Central memory CD8-positive, alpha-beta T cell (primary cell): ENCODE results near the gene GAL3ST3.

Source experiments
- ATAC-seq: fragments of 150-1000 bp; cut with Tn5 transposase; replicated peaks from 2 replicates; pipeline ENCODE4 v1.10.0; 2022; ENCODE audit warnings: mild to moderate bottlenecking, moderate FRiP score, moderate number of reproducible peaks; ENCODE audit not compliant: poor library complexity, severe bottlenecking; ENCODE audit errors: extremely low read depth
- DNase-seq, 2 donors: peaks; one replicate each; pipeline ENCODE4 v3.0.0; 2021; ENCODE audit warnings: low spot score in 2 of 2
- H3K27ac Mint-ChIP-seq: one replicate; pipeline ENCODE4 v1.8.0; 2022; ENCODE audit warnings: low read depth, mild to moderate bottlenecking, moderate library complexity, mixed read lengths
- H3K27me3 Mint-ChIP-seq: one replicate; pipeline ENCODE4 v1.8.0; 2022; ENCODE audit warnings: mixed read lengths
- H3K36me3 Mint-ChIP-seq: one replicate; pipeline ENCODE4 v1.8.0; 2022; ENCODE audit warnings: mild to moderate bottlenecking, moderate library complexity, mixed read lengths; ENCODE audit not compliant: insufficient read depth
- H3K4me1 Mint-ChIP-seq: one replicate; pipeline ENCODE4 v1.8.0; 2022; ENCODE audit warnings: mixed read lengths
- H3K4me3 Mint-ChIP-seq: one replicate; pipeline ENCODE4 v1.8.0; 2022; ENCODE audit warnings: mild to moderate bottlenecking, moderate library complexity, mixed read lengths
- H3K9me3 Mint-ChIP-seq: one replicate; pipeline ENCODE4 v1.8.0; 2022; ENCODE audit warnings: mixed read lengths

The GAL3ST3 gene

GRCh38 chr11:66050581-66051231 is 1.7 kb upstream of the GAL3ST3 start:
- no peak for DNase-seq
- Mint-ChIP-seq H3K27me3 (no peaks in the 10 kb centered on the region), H3K9me3 (no peaks in the 10 kb centered on the region), H3K4me1 (peaks cover 39% of the 10 kb centered on the region), H3K36me3 (peaks cover 26% of the 10 kb centered on the region), H3K27ac (peak overlapping the region; percentile 99), H3K4me3 (peak overlapping the region; percentile 100)
- no peak for ATAC-seq

GRCh38 chr11:66047541-66048365 is 1.2 kb downstream of the GAL3ST3 start:
- Mint-ChIP-seq H3K27ac (no peak overlapping the region), H3K36me3 (peaks cover 10% of the 10 kb centered on the region), H3K4me3 (no peak overlapping the region), H3K4me1 (peaks cover 36% of the 10 kb centered on the region), H3K9me3 (no peaks in the 10 kb centered on the region), H3K27me3 (no peaks in the 10 kb centered on the region)
- ATAC-seq (no peak), DNase-seq (no peak)

GRCh38 chr11:66046901-66047300 is 2.1 kb downstream of the GAL3ST3 start:
- no peak overlapping the region for H3K4me3 Mint-ChIP-seq
- H3K4me1 Mint-ChIP-seq, result peaks cover 28% of the 10 kb centered on the region
- no peak overlapping the region for H3K27ac Mint-ChIP-seq
- peaks cover 3% of the 10 kb centered on the region for H3K36me3 Mint-ChIP-seq
- H3K27me3 Mint-ChIP-seq, result no peaks in the 10 kb centered on the region
- ATAC-seq (no peak), DNase-seq (no peak)
- no peaks in the 10 kb centered on the region for H3K9me3 Mint-ChIP-seq

GRCh38 chr11:66045177-66045639 is 3.8 kb downstream of the GAL3ST3 start:
- peak; percentile 89 for ATAC-seq
- Mint-ChIP-seq H3K27ac (no peak overlapping the region), H3K36me3 (peaks cover 3% of the 10 kb centered on the region)

GRCh38 chr11:66044757-66045156 is 4.2 kb downstream of the GAL3ST3 start:
- no peaks in the 10 kb centered on the region for H3K9me3 Mint-ChIP-seq
- no peaks in the 10 kb centered on the region for H3K27me3 Mint-ChIP-seq
- H3K4me3 Mint-ChIP-seq, result peak overlapping the region; percentile 40
- no peak overlapping the region for H3K27ac Mint-ChIP-seq
- H3K4me1 Mint-ChIP-seq, result peaks cover 16% of the 10 kb centered on the region
- DNase-seq (no peak), ATAC-seq (peak; percentile 62)
- H3K36me3 Mint-ChIP-seq, result peaks cover 3% of the 10 kb centered on the region

More at GRCh38 chr11:66045177-66045639, 3.8 kb downstream of the GAL3ST3 start:
- H3K4me3 Mint-ChIP-seq, result peak overlapping the region; percentile 40
- DNase-seq, result peak; percentile 74 to 78
- no peaks in the 10 kb centered on the region for H3K9me3 Mint-ChIP-seq
- no peaks in the 10 kb centered on the region for H3K27me3 Mint-ChIP-seq
- peaks cover 16% of the 10 kb centered on the region for H3K4me1 Mint-ChIP-seq

- H3K36me3 Mint-ChIP-seq, result peaks cover 3% of the 10 kb centered on the region
- no peaks in the 10 kb centered on the region for H3K27me3 Mint-ChIP-seq
- DNase-seq (no peak), ATAC-seq (no peak)
- no peaks in the 10 kb centered on the region for H3K9me3 Mint-ChIP-seq
- H3K4me3 Mint-ChIP-seq, result no peak overlapping the region
- peaks cover 16% of the 10 kb centered on the region for H3K4me1 Mint-ChIP-seq
- H3K27ac Mint-ChIP-seq, result no peak overlapping the region
Observed at GRCh38 chr11:66042996-66043906, 5.7 kb downstream of the GAL3ST3 start.

GRCh38 chr11:66042227-66042995 is 6.5 kb downstream of the GAL3ST3 start:
- ATAC-seq (no peak), DNase-seq (no peak)
- Mint-ChIP-seq H3K4me1 (peaks cover 16% of the 10 kb centered on the region), H3K27ac (no peak overlapping the region), H3K27me3 (no peaks in the 10 kb centered on the region), H3K36me3 (peaks cover 3% of the 10 kb centered on the region), H3K4me3 (no peak overlapping the region), H3K9me3 (no peaks in the 10 kb centered on the region)

- DNase-seq (no peak), ATAC-seq (no peak)
- H3K36me3 Mint-ChIP-seq, result peaks cover 1% of the 10 kb centered on the region
- peaks cover 9% of the 10 kb centered on the region for H3K27me3 Mint-ChIP-seq
- H3K9me3 Mint-ChIP-seq, result no peaks in the 10 kb centered on the region
- peaks cover 4% of the 10 kb centered on the region for H3K4me1 Mint-ChIP-seq
- H3K4me3 Mint-ChIP-seq, result no peak overlapping the region
- no peak overlapping the region for H3K27ac Mint-ChIP-seq
Observed at GRCh38 chr11:66039765-66040164, 9.2 kb downstream of the GAL3ST3 start.

GRCh38 chr11:66037327-66037726 is 11.6 kb downstream of the GAL3ST3 start:
- no peak overlapping the region for H3K4me3 Mint-ChIP-seq
- H3K27ac Mint-ChIP-seq, result no peak overlapping the region
- ATAC-seq (no peak), DNase-seq (no peak)
- H3K4me1 Mint-ChIP-seq, result no peaks in the 10 kb centered on the region
- H3K9me3 Mint-ChIP-seq, result no peaks in the 10 kb centered on the region
- no peaks in the 10 kb centered on the region for H3K36me3 Mint-ChIP-seq
- H3K27me3 Mint-ChIP-seq, result peaks cover 15% of the 10 kb centered on the region

- no peaks in the 10 kb centered on the region for H3K9me3 Mint-ChIP-seq
- no peak overlapping the region for H3K4me3 Mint-ChIP-seq
- no peak overlapping the region for H3K27ac Mint-ChIP-seq
- ATAC-seq, result no peak
- H3K36me3 Mint-ChIP-seq, result no peaks in the 10 kb centered on the region
- DNase-seq, result no peak
- H3K4me1 Mint-ChIP-seq, result no peaks in the 10 kb centered on the region
- peaks cover 15% of the 10 kb centered on the region for H3K27me3 Mint-ChIP-seq
Observed at GRCh38 chr11:66036334-66036710, 12.6 kb downstream of the GAL3ST3 start.

- no peaks in the 10 kb centered on the region for H3K4me1 Mint-ChIP-seq
- peaks cover 15% of the 10 kb centered on the region for H3K27me3 Mint-ChIP-seq
- no peak overlapping the region for H3K4me3 Mint-ChIP-seq
- H3K27ac Mint-ChIP-seq, result no peak overlapping the region
- no peak for DNase-seq
- H3K9me3 Mint-ChIP-seq, result no peaks in the 10 kb centered on the region
- no peak for ATAC-seq
- H3K36me3 Mint-ChIP-seq, result no peaks in the 10 kb centered on the region
Observed at GRCh38 chr11:66035653-66036333, 13.2 kb downstream of the GAL3ST3 start.
